Urothelium cell line (cell line): Measurements from ENCODE around the gene COL6A2.
"Not testable (repeated sequence)": the region's sequence is repeated elsewhere in the genome, so short reads cannot be mapped to it uniquely, and the experiment has no call there.

Experiments used
- DNase-seq: peaks from one replicate; pipeline ENCODE4 v3.0.0; 2011; ENCODE audit warnings: low spot score, mixed read lengths
- FAIRE-seq: peaks from 2 replicates; lab custom pipeline; 2011; peaks lifted over from hg19 to GRCh38; lab: Jason Lieb, UNC

The COL6A2 gene

GRCh38 chr21:46060596-46061061, 37.3 kb upstream of the COL6A2 start:
- peak; percentile 80 for DNase-seq
- FAIRE-seq: peak; percentile 74

GRCh38 chr21:46061063-46061462, 36.8 kb upstream of the COL6A2 start:
- DNase-seq: no peak
- no peak for FAIRE-seq

DNA sequence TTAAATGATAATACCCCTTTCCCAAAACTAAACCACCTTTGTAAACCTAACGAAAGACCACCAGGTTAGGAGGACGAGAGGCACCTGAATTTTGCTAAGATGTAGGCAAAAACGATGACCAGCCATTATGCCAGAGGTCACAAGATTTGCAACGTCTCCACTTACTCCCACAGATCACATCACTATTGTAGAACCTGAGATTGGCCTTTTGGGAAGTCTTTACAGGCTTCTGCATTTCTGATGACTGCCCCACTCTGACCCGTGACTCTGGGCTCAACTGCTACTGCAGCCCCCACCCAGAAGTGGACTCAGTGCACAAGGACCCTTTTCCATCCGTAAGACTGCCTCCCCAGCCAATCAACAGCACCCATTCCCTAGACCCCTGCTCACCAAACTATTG, 36.4 kb upstream of the COL6A2 start:
- DNase-seq: no peak
- peak; percentile 53 for FAIRE-seq

DNA sequence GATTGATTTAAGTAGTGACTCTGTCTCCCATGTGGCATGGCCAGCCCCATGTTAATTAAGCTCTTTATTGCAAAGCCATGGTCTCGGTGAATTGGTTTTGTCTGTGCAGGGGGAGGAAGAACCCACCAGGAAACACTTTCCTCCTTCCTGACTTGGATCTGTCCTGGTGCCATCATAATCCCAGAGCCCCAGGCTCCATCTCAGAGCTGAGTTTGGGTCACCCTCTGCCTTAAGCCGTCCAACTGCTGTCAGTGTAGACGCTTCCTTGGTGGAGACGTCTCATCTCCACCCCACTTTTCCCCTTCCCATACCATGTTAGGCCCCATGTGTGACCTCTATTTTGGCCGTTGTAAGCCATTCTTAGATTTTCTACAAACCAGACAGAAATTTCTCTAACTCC, 36.0 kb upstream of the COL6A2 start:
- no peak for DNase-seq
- FAIRE-seq: no peak

DNA sequence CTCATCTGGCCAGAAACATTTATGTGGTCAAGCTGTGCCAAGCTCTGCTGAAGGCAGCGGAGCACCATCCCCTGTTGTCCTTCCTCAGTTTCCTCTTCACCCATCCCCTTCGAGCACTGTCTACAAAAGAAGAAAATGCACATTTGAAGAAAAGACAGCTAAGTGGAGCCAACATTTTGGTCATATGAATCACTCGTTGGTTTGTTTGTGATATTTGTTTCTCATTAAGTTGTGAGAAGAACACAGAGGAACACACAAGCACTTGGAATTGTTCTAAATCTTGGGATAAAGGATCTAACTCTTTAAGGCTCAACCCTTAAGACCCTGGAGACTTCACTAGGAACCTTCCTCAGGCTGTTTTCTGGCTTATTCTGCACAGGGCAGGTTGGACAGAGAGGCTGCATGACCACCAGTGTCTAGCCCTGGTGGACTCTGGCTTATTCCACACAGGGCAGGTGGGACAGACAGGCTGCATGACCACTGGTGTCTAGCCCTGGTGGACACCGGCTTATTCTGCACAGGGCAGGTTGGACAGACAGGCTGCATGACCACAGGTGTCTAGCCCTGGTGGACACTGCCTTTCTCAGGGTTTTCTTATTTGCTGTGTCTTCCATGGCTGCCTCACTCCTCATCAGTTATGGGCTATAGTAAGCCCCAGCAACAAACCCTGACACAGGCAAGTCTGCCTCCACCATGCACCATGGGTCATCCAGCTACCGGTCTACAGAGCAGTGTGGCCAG, 35.3 kb upstream of the COL6A2 start:
- DNase-seq: no peak
- peak; percentile 42 for FAIRE-seq

DNA sequence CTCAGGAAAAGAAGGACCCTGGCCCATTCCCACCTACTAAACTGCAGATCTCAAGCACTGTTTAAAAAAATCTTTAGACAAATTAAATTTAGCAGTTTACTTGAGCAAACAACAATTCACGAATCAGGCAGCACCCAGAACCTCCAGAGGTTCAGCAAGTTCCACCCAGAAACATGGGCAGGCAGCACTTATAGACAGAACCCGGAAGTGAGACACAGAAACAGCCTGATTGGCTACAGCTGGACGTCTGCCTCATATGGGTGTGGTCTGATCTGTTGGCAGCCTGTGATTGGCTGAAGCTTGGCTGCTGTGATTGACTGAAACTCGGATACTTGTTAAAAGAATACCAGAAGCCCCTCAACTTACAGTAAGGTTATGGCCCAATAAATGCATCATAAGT, 34.7 kb upstream of the COL6A2 start:
- FAIRE-seq: no peak
- no peak for DNase-seq

- FAIRE-seq (no peak), DNase-seq (no peak)
Measured at GRCh38 chr21:46063734-46064680, 33.9 kb upstream of the COL6A2 start.

GRCh38 chr21:46064870-46065214, 33.1 kb upstream of the COL6A2 start:
- DNase-seq (no peak), FAIRE-seq (no peak)

GRCh38 chr21:46065215-46065913, 32.5 kb upstream of the COL6A2 start:
- FAIRE-seq (no peak), DNase-seq (peak; percentile 38)

GRCh38 chr21:46065914-46066551, 31.9 kb upstream of the COL6A2 start:
- FAIRE-seq (no peak), DNase-seq (no peak)

- FAIRE-seq (no peak), DNase-seq (no peak)
Measured at GRCh38 chr21:46066591-46067331, 31.2 kb upstream of the COL6A2 start.

DNA sequence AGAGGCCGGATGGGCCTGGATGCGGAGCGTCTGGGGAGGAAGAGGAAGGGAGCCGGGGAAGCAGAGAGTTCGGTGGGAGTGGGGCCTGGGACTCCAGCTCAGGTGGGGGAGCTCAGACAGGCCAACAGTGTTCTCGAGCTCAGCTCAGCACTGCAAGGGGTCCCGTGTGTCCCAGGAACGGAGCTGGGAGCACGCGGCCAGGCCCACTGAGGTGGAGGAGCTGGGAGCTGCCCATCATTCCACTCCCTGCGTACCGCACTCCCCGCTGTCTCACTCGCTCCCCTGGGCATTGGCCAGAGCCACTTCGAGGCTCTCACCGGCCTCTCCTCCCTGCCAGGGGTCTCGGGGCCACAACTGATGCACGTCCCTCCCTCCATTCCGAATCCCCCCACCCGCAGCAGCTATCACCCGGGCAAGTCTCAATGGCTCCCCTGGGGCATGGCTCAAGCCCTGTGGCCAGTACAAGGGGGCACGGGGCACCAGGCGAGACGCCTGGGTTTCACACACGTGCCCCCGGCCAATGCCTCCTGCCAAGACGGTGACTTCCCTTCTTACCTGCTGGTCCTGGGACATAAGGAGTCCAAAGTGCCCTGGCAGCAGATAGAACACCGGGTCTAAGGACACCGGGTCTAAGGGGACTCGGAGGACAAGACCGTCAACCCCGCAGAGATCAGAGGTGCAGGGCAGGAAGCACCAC, 30.3 kb upstream of the COL6A2 start:
- DNase-seq (no peak), FAIRE-seq (no peak)

GRCh38 chr21:46068516-46069079, 29.3 kb upstream of the COL6A2 start:
- DNase-seq (no peak), FAIRE-seq (peak; percentile 99)

- FAIRE-seq: no peak
- DNase-seq: no peak
Measured at GRCh38 chr21:46069166-46069565, 28.7 kb upstream of the COL6A2 start.

GRCh38 chr21:46069719-46070279, 28.1 kb upstream of the COL6A2 start:
- FAIRE-seq: no peak

DNA sequence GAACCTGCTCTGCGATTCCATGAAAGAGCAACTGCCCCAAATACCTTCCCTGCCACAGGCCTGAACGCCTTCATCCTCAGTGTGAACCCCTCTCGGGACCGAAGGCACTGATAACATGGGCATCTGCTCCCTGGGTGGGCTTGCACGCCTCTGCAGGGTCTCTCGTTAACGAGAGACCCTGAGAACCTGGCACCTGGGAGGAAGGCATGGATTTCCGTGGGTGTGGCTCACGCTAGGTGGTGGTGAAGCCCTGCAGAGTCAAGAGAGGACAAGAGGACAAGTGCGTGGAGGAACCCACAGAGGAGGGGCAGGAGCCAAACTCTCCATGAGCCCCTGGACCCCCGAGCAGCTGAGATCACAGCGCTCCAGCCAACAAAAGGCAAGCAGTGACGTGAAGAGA, 26.8 kb upstream of the COL6A2 start:
- FAIRE-seq (no peak), DNase-seq (no peak)

More at GRCh38 chr21:46069719-46070279, 28.1 kb upstream of the COL6A2 start:
- no peak for DNase-seq

DNA sequence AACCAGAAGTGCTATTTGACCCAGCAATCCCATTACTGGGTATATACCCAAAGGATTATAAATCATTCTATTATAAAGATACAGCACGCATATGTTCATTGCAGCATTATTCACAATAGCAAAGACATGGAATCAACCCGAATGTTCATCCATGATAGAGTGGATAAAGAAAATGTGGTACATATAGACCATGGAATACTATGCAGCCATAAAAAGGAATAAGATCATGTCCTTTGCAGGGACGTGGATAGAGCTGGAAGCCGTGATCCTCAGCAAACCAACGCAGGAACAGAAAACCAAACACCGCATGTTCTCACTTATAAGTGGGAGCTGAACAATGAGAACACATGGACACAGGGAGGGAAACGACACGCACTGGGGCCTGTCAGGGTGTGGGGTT, 21.2 kb upstream of the COL6A2 start:
- DNase-seq, FAIRE-seq: not testable (repeated sequence)

GRCh38 chr21:46077674-46078101, 20.2 kb upstream of the COL6A2 start:
- no peak for DNase-seq
- no peak for FAIRE-seq
